Measurements from ENCODE around the gene LSM3.

LSM3 gene

DNA sequence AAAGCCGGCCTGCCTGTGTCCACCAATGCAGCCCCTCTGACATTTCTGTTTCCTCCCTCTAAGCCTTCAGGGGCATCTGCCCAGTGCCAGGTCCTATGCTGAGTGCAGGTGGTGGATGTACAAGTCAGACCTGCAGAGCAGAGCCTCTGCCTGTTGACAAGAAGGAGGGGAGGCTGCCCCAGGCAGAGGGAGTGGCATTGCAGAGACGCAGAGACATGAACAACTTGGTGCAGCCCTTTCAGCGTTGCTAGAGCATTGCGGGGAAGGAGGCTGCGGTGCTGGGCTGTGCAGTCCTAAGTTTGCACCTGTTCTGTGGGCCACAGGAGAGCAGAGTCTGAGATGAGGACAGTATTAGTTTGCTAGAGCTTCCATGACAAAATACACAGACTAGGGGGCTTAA is 65.2 kb downstream of the LSM3 start:
- no peak for DNase-seq

DNA sequence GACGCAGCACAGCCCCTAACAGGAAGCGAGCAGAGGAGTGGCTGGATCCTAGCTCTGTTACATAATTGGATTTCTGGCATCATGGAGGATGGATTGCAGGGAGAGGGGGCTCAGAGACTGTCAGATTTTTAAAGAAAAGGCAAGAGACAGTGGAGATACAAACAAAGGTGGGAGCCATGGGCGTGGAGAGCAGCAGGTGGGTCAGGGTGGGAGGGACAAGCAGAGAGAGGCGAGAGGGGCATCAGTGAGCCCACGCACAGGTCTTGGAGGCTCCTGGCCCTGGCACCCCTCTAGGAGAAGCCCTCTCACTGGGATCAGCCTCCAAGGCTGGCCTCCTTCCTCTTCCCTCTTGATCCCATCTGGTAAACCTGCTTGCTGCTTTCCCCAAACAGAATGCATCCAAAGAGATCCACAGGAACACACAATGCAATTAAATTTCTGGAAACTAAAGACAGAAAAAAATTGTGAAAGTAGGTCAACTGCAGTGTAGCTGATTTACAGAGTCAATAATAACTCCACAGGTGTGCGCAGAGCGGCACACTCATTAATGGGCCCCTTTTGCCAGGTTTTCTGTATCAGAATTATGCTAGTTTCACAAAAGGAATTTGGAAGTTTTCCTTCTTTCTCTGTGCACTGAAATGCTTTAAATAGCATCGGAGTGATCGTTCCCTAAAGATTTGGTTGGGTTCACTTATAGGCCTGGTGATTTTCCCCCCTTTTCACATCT is 66.1 kb downstream of the LSM3 start:
- no peak for DNase-seq

DNA sequence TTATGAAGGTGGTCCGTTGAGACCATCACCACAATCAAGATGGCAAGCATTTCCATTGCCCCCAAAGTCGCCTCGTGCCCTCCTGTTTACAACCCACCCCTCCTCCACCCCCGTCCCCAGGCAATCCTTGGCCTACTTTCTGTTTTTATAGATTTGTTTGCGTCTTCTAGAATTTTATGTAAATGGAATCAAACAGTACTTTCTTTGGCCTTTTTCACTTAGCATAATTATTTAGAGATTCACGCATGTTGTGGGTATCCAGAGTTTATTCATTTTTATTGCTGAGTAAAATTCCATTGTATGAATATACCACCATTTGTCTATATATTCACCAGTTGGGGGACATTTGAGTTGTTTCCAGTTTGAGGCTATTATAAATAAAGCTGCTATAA is 66.6 kb downstream of the LSM3 start:
- DNase-seq, result no peak

DNA sequence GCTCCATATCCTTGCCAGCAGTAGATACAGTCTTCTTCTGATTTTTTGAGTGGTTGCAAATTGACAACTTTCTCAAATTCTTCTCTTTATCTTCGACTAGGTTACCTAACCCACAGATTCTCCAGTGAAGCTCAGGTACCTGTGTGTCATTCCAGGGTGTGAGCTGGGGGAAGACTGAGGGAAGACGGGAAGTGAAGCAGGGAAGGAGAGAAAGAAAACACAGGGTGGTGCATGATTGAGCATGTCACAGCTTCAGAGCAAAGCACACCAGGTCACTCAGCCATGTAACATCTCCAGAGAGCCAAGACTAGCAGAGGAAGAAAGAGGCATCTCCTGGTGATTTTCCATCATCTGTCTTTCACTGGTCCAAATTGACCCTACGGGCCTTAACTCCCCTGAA is 67.2 kb downstream of the LSM3 start:
- no peak for DNase-seq

DNA sequence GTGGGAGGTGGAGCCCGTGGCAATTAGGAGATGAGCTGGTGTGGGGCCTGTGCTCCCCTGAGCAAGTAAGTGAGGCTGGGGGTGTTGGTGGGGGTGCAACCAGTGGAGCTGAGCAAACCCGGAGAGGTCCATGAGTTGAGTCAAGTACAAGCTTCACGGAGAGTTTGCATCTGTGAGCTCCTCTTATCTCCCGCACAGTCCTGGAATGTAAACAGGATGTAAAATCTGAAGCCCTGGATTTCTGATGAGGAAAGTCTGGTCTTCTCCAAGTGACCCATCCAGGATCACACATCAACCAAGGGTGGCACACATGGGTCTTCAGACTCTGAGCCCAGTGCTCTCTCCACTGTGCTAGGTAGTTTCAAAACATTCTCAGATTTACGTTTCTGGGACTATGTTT is 67.8 kb downstream of the LSM3 start:
- DNase-seq, result no peak

DNA sequence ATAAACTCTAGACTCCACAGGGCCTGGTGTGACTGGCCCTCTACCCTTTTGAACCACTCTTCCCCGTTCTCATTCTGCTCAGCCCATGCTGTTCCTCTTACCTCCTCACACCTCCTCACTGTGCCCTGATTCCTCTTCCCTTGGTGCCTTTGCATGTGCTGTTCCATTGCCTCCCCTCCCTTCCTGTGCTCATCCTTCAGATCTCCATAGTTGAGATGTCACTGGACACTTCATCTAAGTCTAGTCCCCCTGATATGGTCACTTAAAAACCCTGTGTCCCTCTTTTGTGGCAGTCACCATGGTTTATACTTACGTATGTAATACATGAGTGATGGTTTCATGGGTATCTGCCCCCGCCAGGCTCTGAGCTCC is 69.8 kb downstream of the LSM3 start:
- no peak for DNase-seq

DNA sequence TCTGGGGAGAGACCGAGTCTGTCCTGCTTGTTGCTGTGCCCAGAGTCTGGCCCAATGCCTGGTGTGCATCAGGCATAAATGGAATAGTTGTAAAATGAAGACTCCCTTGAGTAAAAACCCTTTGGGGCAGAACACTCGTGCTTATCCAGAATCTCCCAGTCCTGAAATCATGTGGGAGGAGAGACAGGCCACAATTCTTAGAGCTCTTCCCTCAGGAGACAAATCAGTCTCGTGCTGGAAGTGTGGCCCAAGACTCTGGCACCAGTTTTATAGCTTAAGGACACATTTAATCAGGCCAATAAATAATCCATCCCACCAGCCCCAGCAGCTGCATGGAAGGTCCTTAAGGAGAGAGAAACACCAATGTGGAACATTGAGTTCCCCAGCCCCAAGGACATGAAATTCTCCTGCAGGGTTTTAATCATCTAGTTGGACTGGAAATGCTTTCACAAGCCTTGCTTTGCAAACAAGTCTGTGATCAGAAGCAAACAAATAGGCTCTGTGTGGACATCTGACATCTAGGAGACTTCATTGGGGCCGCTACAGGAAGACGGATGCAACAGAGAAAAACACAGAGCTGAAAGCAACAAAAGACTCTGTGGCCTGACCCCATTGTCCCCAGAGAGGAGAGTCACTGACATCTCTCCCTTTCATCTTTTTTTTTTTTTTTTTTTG is 70.4 kb downstream of the LSM3 start:
- DNase-seq, result no peak

All from NCI-H1105 treated with DMSO at 0.1 percent for 48 hours (cell line).